Activated T-cell treated with anti-CD3 and anti-CD28 coated beads for 24 hours (primary cell): ENCODE data around the gene PRPS2.

Source experiments
- DNase-seq: peaks from one replicate; pipeline ENCODE4 v3.0.0-alpha.2; 2020; ENCODE audit warnings: low read depth

The PRPS2 gene

DNA sequence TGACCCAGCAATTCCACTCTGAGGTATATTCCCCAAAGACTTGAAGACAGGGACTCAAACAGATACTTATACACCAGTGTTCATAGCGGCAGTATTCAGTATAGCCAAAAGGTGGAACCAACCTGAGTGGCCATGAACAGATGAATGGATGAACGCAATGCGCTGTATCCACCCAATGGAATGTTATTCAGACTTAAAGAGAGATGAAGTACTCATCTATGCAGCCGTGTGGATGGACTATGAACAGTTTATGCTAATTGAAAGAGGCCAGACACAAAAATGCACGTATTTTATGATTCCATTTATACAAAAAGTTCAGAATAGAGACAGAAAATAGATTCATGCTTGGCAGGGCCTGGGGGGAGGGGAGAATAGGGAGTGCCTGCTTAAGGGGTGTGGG lies 26.3 kb downstream of the PRPS2 start:
- no peak for DNase-seq

DNA sequence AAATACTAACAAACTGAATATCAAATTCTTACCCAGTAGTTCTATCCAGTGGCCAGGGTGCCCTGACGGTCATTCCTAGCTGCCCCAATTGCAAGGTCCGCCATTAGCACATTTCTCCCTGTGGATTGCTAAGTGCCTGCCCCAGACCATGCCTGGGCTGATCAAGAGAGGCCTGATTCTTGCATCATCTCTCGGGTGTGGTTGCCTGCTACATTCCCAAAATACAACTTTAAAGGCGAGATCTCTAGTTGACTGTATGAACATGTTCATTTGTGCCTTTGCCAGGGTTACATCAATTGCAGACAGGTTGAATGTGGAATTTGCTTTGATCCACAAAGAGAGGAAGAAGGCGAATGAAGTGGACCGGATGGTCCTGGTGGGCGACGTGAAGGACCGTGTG lies 28.0 kb downstream of the PRPS2 start:
- DNase-seq = no peak

DNA sequence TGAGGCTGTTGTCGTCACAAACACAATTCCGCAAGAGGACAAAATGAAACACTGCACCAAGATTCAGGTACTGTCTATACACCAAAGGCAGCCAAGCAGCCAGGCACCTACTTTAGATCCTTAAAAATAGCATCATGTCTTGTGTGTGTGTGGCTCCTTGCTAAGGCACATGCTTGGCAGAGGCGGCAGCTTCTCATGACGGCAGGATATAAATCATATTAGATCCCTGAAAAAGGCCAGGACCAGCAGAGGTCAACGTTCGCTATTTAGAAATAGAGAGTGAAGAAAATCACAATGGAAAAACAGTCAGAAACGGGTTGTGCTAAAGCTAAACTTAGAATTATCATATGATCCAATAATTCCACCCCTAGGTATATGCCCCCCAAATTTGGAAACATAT lies 29.5 kb downstream of the PRPS2 start:
- DNase-seq = no peak

DNA sequence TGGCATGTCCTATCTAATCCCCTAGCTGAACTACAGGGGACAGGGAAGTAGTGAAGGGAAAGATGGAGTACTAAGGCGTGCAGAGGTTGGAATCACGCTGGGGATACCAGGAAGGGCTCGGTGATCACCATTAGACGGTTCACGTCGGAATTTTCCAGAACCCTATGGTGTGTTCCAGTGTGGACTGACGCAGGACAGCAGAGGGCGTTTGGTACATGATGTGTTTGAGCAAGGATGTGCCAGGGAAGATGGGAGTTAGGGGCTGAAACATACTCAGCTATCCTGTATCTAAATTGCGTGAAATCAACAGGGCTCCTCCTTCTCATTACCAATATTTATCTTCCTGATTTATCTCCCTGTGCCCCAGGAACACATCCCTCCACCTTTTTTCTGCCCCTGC lies 33.7 kb downstream of the PRPS2 start:
- DNase-seq = no peak

DNA sequence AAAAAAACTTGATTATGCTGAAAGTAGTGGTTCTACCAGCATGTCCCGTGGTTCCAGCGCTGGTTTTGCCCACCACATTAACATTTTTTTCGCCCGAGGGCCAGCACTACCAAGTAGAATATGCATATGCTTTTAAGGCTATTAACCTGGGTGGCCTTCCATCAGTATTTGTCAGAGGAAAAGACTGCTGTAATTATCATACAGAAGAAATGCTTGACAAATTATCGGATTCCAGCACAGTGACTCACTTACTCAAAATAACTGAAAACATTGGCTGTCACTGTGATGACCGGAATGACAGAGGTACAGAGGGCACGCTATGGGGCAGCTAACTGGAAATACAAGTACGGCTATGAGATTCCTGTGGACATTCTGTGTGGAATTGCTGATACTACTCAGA lies 34.6 kb downstream of the PRPS2 start:
- no peak for DNase-seq

DNA sequence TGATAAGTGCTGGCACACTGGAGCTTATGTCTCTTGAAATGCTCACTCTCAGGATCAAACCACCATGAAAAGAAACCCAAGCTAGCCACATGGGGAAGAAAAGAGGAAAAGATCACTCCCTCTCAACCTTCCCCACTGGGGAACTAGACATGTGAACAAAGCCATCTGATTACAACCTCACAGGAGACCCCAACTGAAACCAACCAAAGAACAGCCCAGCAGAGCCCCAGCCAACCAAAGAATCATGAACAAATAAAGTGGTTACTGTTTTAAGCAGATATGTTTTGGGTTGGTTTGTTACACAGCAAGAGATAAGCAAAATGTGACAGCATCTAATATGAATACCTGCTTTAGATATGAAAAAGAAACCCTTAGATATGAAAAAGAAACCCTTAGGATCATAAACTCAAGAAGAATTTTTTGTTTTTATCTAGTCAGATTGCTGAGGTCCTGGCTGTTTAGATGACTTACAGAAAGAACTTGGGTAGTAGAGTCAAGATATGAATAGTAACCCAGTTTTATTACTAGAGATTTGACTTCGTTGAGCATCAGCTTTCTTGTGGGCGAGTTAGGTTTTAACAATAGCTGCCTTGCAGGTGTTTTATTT lies 52.0 kb downstream of the PRPS2 start:
- DNase-seq = no peak

DNA sequence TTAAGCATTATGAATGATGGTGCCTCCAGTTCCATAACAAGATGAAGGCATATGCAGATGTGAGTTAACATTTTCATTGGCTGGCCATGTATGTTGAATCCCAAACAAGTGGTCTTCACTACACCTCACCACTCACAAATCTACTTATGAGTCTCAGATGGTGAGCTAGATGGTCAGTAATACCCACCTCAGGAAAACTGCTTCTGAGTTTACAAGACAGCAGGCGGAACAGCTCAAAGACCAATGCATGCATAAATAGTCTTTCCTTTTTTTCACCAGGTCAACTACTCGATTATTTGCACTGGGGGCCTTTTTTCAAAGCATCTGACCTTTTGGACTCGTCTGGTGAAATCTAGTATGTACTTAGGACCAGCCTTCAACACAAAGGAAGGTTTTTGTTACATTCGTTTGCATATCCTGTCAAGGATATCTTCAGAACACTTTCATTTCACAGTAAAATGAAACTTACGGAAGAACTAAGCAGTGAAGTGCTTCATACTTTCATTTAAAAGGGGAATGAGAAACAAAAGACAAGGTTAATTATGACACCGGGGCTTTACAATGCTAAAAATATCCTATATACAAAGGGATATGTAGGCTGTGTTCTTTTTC lies 52.6 kb downstream of the PRPS2 start:
- DNase-seq = no peak

DNA sequence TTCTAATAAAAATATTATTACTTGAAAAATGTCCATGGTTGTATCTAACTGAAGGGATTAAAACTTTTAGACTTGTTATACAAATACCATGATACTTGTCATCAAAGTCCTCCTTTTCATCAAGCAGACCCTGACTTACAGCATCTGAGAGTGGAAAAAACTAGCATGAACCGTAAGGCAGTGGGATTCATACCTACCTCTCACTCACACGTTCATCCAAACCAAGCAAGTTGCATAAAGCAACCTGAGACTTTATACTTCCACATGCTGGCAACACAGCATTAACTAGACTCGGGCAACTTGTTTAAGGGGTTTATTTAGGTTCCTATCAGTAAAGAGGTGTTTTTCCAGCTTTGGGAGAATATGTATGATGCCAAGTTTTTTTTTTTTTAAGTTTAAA lies 53.1 kb downstream of the PRPS2 start:
- DNase-seq = no peak

DNA sequence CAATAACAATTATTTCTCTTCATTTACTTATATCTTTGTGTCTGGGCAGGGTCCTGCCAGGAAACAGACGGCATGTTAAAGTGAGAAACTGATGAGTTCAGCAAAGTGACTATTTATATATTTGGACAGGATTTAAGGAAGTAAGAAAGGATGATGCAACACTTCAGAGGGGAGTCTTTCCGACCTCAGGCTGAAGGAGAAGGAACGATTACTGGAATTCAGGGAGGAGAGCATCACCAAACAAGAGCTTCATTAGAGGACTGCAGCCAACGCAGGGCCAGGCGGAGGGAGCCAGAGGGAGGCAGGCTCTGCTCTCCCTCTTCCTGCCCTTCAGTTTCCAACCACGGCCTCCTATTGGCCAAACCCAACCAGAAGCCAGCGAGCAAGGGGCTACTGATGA lies 74.1 kb downstream of the PRPS2 start:
- no peak for DNase-seq

DNA sequence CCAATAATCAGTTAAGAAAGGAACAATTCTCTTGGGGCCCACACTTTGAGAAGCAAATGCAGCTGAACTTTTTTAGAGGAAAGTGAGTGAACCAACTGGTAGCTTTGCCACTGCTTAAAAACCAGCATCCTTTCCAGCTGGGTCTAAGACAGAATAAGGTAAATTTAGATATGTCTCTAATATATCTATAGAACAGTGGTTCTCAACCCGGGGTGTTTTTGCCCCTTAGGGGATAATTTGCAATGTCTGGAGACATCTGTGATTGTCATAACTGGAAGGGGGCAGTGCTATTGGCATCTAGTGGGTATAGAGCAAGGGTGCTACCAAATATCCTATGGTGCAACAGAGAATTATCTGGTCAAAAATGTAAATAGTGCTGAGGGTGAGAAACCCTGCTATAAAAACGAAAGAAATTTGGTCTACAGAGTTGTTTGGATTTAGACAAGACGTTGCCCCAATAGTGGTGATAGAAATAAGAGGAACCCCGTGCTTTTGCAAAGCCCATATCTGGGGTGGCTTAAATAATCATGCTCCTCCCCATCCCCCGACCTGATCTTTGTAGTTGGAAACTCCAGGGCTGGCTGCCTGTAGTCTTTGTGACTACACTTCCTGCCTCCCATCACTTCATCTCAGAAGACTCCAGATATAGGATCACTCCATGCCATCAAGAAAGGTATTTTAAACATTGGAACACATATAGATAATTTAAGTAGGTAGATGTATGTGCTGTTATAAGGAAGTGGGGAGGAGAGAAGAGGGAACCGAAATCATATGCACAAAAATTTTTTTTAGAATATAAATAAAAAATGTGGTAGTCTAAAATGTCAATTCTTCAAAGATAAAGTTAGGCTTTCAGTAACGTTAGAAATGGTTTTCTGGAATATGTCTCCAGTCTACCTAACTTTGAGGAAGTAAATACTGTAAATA lies 75.5 kb downstream of the PRPS2 start, which contains the start of gene TLR7:
TSS of gene TLR7 (plus strand) at position 622 of the 927 bp plus-strand sequence. CDS start 507 bp downstream, outside the sequence.
- no peak for DNase-seq

DNA sequence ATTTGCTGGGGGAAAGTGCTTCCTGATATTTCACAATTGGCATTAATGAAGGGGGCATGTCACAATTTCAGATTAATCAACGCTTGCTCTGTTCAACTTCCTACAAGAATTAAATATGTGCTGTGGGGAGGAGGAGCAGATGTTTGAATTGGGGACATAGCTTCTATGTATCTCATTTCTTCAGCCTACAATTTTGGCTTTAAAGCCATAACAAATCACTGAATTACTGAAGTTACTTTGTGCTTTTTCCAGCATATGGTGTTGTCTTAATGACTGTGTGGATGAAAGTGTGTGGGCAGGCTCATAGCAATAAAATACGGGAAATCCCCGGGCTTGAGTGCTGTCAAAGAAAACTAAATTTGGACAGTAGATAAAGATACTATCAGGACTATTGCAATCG lies 76.5 kb downstream of the PRPS2 start:
- DNase-seq = no peak

DNA sequence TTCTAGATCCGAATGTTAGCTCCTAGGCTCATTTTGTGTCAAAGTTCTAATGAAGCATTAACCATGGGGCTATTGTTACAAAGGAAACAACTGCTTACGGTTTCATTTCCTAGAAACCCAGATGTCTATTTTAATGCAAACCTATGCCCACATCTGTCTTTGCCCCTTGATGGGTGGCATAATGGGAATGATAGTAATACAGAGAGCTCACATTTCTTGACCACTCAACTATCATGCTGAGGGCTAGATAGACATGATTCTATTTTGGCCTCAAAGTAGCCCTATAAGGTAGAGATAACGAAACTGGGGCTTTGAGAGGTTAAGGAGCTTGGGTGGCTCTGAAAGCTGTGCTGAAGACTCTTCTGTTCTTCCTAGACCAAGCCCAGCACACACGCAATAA lies 77.5 kb downstream of the PRPS2 start:
- no peak for DNase-seq

DNA sequence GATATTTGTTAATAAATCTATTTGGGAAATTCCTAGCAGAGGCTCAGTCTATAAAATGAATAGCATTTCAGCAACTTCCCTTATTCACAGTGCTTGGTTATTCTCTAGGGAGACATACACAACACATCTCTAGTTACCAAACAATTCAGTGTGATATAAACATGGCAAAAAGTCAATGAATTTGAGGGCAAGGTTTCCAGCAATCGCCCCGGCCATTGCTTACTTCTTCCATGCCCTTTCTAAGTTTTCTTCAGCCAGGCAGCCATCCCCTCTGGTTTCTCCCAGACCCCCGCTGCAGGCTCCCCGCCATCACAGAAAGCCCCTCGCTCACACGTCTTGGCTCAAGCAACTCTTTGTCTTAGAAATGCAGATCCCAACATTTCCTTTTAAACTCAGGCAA lies 80.0 kb downstream of the PRPS2 start:
- DNase-seq = no peak

DNA sequence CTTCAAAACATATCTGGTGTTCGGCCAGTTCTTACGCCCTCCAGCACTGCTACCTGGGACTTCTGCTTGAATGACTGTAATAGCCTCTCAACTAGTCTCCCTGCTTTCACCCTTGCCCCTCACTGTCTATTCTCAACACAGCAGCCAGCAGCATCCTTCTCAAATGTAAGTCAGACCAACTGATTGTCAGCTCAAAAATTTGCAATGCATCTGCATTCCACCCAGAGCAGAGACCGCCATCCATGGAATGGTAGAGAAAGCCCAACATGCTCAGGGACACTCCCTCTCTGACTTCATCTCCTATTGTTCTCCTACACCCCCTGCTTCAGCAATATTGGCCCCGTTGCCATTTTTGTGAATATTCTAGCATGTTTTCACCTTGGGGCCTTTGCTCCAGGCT lies 81.5 kb downstream of the PRPS2 start:
- DNase-seq = no peak
